Skeletal muscle tissue (tissue), 4 donors: ENCODE data around the gene CRTAC1. TPM values are rescaled to one million over a fixed set of nuclear protein-coding genes. Genes with fewer than 3 reads are reported as not detected.

Experiments used
- H3K27ac ChIP-seq: one replicate; pipeline ENCODE4 v1.7.0; 2013; ENCODE audit warnings: mild to moderate bottlenecking, low read depth, low read length, inconsistent platforms
- H3K27me3 ChIP-seq, 3 donors: one replicate each; pipeline ENCODE4 v1.7.0; 2013; ENCODE audit warnings: low read length in 3 of 3; ENCODE audit not compliant: control insufficient read depth in 3 of 3, insufficient read depth in 3 of 3
- H3K36me3 ChIP-seq, 3 donors: one replicate each; pipeline ENCODE4 v1.7.0; 2013; ENCODE audit warnings: low read length in 3 of 3; ENCODE audit not compliant: control insufficient read depth in 3 of 3, insufficient read depth in 3 of 3
- H3K4me1 ChIP-seq, 3 donors: one replicate each; pipeline ENCODE4 v1.7.0; 2013; ENCODE audit warnings: low read length in 3 of 3, mild to moderate bottlenecking in 3 of 3; ENCODE audit not compliant: control insufficient read depth in 3 of 3, insufficient read depth in 3 of 3
- H3K4me3 ChIP-seq, 3 donors: one replicate each; pipeline ENCODE4 v1.7.0; 2013; ENCODE audit warnings: low read length in 3 of 3
- H3K9ac ChIP-seq, 3 donors: one replicate each; pipeline ENCODE4 v1.7.0; 2013; ENCODE audit warnings: low read length in 3 of 3, mild to moderate bottlenecking in 3 of 3, moderate library complexity in 2 of 3, low read depth in 1 of 3
- H3K9me3 ChIP-seq, 3 donors: one replicate each; pipeline ENCODE4 v1.7.0; 2013; ENCODE audit warnings: low read length in 3 of 3; ENCODE audit not compliant: control insufficient read depth in 3 of 3
- total RNA-seq: library from RNA; depleted of rRNA; stranded (reverse); fragments of >200 nt; gene quantifications from one replicate; pipeline ENCODE4 v1.2.3, GENCODE V29; 2014
- donor health status: Osteomylitis.

The CRTAC1 gene
- total RNA-seq, 1 donor from 2014 or later = 0.52 TPM

DNA sequence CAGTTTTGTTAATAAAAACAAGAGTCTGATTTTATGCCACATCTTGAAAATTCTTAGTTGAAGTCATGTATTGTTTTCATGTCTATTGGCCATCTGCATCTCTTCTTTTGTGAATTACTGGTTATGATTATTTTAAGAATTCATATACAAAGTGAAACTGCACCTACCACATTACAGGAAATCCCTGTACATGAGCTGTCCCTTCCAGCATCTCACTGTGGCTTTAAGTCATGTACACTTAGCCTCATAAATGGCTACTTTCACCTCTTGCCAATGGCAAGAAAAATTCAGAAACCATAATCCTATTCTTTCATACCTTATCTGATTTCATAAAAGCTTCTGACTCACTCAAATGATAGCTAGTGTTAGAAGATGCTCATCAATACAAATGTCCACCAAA, 48.6 kb downstream of the CRTAC1 start:
- Histone ChIP-seq H3K4me1 (no peaks in the 10 kb centered on the region), H3K4me3 (no peak overlapping the region), H3K27ac (no peak overlapping the region), H3K9ac (no peak overlapping the region), H3K27me3 (peaks cover 16 to 31% (median 27%) of the 10 kb centered on the region in 3 donors), H3K36me3 (no peaks in the 10 kb centered on the region), H3K9me3 (no peaks in the 10 kb centered on the region)

DNA sequence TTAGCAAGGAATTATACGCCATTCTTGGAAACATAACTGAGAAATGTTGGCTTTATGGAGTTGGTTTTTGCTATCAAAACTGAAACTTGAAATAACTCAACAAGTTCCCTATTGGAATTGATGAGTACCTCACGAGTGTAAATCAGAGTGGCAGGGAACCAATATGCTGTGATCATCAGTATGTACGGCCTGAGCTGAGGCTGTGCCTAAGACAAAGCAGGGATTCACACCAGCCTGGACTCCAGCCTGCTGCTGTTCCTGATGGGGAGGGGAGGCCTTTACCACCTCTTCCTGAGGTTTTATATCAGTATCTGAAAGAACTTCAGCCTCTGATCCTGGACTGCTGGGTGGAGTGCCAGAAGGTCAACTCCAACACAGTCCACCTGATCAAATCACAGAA, 52.7 kb downstream of the CRTAC1 start:
- H3K27ac ChIP-seq = no peak overlapping the region
- peaks cover 47 to 59% (median 53%) of the 10 kb centered on the region in 3 donors for H3K27me3 ChIP-seq
- H3K9ac ChIP-seq = no peak overlapping the region
- no peak overlapping the region for H3K4me3 ChIP-seq
- no peaks in the 10 kb centered on the region for H3K4me1 ChIP-seq
- H3K9me3 ChIP-seq = no peaks in the 10 kb centered on the region
- H3K36me3 ChIP-seq = no peaks in the 10 kb centered on the region

DNA sequence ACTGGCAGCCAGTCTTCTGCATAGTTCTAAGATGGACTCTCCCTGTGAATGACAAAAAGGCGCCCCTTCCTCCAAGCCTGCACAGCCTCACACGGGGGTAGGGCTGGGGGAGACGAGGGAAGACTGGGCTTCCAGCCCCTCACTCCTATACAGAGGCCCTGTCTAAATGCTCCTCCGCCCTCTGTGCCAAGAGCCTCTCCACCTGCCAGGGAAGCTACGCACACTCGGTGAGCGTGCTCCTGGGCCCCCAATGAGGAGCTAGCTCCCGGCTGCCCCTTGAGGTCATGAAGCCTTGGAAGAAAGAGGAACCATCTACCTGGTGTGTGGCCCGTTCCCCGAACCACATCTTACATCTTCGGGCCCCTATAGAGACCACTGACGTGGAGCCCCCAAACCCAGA, 54.8 kb downstream of the CRTAC1 start:
- H3K9ac ChIP-seq = no peak overlapping the region
- H3K27me3 ChIP-seq = peaks cover 56 to 72% (median 61%) of the 10 kb centered on the region in 3 donors
- no peaks in the 10 kb centered on the region for H3K36me3 ChIP-seq
- no peak overlapping the region for H3K27ac ChIP-seq
- no peak overlapping the region for H3K4me3 ChIP-seq
- no peaks in the 10 kb centered on the region for H3K4me1 ChIP-seq
- H3K9me3 ChIP-seq = no peaks in the 10 kb centered on the region

DNA sequence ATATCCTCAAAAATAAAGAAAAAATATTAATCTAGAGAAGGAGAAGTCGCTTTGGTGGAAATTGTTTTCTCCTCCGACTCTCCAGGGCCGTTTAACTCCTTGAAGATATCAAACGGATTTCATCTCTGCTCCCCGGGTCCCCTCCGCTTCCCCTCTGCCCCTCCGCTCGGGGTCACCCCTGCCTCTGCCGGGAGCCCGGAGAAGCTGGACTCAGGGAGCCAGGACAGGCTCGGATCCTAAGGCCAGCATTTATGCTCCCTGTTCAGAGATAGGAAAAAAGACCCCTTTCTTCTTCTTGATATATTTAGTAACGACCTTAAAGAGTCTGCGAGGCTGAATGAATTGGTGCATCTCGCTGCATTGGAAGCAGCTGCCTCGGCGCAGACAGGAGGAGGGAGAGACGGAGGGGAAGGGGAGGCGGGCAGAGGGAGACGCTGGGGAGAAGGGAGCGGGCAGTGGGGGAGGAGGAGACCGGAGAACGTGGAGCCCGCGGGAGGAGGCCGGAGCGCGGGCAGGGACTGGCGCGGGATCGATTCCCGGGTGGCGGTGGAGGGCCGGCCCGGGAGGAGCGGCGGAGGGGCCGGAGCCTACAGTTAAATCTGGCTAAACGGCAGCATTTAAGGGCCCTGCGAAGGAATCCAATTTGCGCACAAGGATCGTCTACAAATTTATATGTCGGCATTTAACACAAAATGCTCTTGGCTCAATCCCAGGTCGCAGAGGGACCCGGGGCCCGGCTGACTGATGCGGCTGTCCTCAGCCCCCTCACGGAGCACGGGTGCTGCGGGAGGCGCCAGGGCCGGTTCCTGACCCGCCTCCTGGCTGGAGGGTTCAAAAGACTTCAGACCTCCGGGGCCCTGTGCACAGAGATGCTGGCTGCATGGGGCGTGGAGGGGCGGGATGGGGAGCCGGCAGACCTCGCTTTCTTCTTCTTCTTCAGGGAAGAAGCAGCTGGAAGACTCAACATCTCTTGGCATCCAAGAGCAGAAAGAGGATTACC, 55.6 kb downstream of the CRTAC1 start:
- no peak overlapping the region for H3K4me3 ChIP-seq
- peaks cover 56 to 74% (median 62%) of the 10 kb centered on the region in 3 donors for H3K27me3 ChIP-seq
- H3K4me1 ChIP-seq = no peaks in the 10 kb centered on the region
- no peak overlapping the region for H3K9ac ChIP-seq
- H3K36me3 ChIP-seq = no peaks in the 10 kb centered on the region
- H3K9me3 ChIP-seq = no peaks in the 10 kb centered on the region
- H3K27ac ChIP-seq = no peak overlapping the region

GRCh38 chr10:97974100-97974499, 56.3 kb downstream of the CRTAC1 start:
- H3K27ac ChIP-seq = no peak overlapping the region
- H3K36me3 ChIP-seq = no peaks in the 10 kb centered on the region
- H3K9me3 ChIP-seq = peaks cover 0 to 2% (median 0%) of the 10 kb centered on the region in 3 donors
- no peak overlapping the region for H3K4me3 ChIP-seq
- no peak overlapping the region for H3K9ac ChIP-seq
- peaks cover 60 to 76% (median 69%) of the 10 kb centered on the region in 3 donors for H3K27me3 ChIP-seq
- no peaks in the 10 kb centered on the region for H3K4me1 ChIP-seq

GRCh38 chr10:97969538-97970079, 60.8 kb downstream of the CRTAC1 start:
- Histone ChIP-seq H3K9ac (no peak overlapping the region), H3K4me1 (no peaks in the 10 kb centered on the region), H3K9me3 (peaks cover 0 to 2% (median 0%) of the 10 kb centered on the region in 3 donors), H3K36me3 (no peaks in the 10 kb centered on the region), H3K27ac (no peak overlapping the region), H3K4me3 (no peak overlapping the region), H3K27me3 (peaks cover 34 to 41% (median 40%) of the 10 kb centered on the region in 3 donors)

- H3K36me3 ChIP-seq = no peaks in the 10 kb centered on the region
Measured at GRCh38 chr10:97964748-97965147, 65.7 kb downstream of the CRTAC1 start.

GRCh38 chr10:97961945-97962344, 68.5 kb downstream of the CRTAC1 start:
- Histone ChIP-seq H3K9me3 (no peaks in the 10 kb centered on the region), H3K4me1 (no peaks in the 10 kb centered on the region), H3K27me3 (peaks cover 8 to 16% (median 15%) of the 10 kb centered on the region in 3 donors), H3K36me3 (no peaks in the 10 kb centered on the region), H3K9ac (no peak overlapping the region), H3K27ac (no peak overlapping the region), H3K4me3 (no peak overlapping the region)

More at GRCh38 chr10:97964748-97965147, 65.7 kb downstream of the CRTAC1 start:
- Histone ChIP-seq H3K9me3 (peaks cover 0 to 2% (median 0%) of the 10 kb centered on the region in 3 donors), H3K9ac (no peak overlapping the region), H3K27me3 (peaks cover 12 to 23% (median 23%) of the 10 kb centered on the region in 3 donors), H3K27ac (no peak overlapping the region), H3K4me1 (no peaks in the 10 kb centered on the region), H3K4me3 (no peak overlapping the region)

- H3K36me3 ChIP-seq = no peaks in the 10 kb centered on the region
- no peak overlapping the region for H3K9ac ChIP-seq
- H3K4me1 ChIP-seq = no peaks in the 10 kb centered on the region
- no peak overlapping the region for H3K4me3 ChIP-seq
- H3K27me3 ChIP-seq = peaks cover 8 to 12% (median 11%) of the 10 kb centered on the region in 3 donors
- no peak overlapping the region for H3K27ac ChIP-seq
- no peaks in the 10 kb centered on the region for H3K9me3 ChIP-seq
Measured at GRCh38 chr10:97960269-97961056, 70.0 kb downstream of the CRTAC1 start.
